IPS DF 4.7 (cell line): ENCODE data around the gene BTBD17.
"Not testable (repeated sequence)": the region's sequence is repeated elsewhere in the genome, so short reads cannot be mapped to it uniquely, and the experiment has no call there.

Source experiments
- DNase-seq: peaks from one replicate; pipeline ENCODE4 v3.0.0-alpha.2; 2013; ENCODE audit warnings: low spot score; ENCODE audit errors: extremely low read depth

Gene BTBD17, protein sequence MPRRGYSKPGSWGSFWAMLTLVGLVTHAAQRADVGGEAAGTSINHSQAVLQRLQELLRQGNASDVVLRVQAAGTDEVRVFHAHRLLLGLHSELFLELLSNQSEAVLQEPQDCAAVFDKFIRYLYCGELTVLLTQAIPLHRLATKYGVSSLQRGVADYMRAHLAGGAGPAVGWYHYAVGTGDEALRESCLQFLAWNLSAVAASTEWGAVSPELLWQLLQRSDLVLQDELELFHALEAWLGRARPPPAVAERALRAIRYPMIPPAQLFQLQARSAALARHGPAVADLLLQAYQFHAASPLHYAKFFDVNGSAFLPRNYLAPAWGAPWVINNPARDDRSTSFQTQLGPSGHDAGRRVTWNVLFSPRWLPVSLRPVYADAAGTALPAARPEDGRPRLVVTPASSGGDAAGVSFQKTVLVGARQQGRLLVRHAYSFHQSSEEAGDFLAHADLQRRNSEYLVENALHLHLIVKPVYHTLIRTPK

DNA sequence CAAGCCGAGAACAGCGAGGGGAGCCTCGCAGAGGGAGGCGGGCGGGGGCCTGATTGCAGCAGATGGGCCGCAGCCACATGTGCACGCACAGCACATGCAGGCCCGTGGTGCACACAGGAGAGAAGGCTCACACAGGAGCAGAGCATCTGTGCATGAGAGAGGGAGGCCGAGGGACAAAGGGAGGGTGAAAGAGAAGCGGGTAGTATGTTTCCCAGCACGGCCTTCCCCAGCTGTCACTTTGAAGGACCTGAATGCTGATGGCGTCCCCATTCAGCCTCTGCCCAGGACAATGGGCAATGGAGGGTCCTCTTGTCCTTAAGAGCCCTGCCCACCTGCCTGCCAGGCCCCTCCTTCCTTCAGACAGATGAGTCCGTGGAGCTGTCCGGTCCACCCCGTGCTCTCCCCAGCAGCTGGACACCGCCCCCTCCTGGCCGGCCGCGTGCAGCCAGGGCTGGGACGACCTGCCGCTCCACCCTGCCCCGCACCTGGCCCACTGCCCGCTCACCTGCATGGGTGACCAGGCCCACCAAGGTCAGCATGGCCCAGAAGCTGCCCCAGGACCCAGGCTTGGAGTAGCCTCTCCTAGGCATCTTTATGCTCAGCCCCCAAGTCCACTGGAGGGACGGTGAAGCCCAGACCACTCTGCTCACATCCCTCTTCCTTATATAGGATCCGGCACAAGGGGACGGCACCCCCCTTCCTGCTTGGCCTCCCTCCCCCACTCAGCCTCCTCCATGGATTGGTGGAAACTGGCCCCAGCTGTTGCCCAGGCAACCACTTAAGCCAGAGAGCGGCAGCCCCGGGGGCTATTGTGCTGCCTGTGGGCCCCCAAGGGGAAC, at the start of gene BTBD17:
TSS of gene BTBD17 (minus strand) at position 639 of the 839 bp plus-strand sequence. CDS start at position 590, 49 bp downstream.
- no peak for DNase-seq

- DNase-seq, result no peak
These were observed 48.4 kb upstream of the BTBD17 start for GRCh38 chr17:74410001-74410443.

DNA sequence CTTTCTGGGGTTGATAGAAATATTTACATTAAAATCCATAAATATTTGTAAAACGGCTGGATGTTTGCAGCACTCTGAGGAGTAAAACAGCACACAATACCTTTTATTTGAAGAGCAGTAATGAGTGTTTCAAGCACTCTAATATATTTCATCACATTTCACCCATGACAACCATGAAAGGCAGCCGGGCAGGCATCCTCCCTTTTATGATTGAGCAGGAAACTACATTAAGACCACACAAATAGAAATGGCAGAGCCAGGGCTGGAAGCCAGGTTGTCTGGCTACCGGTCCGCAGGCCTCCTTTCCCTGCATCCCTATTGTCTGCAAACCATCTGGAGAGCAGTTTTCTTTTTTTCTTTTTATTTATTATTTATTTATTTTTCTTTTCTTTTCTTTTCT, 47.1 kb upstream of the BTBD17 start:
- DNase-seq, result no peak

- DNase-seq, result no peak
These were observed 46.6 kb upstream of the BTBD17 start for GRCh38 chr17:74408262-74408661.

- DNase-seq, result no peak
These were observed 45.7 kb upstream of the BTBD17 start for GRCh38 chr17:74407384-74407783.

DNA sequence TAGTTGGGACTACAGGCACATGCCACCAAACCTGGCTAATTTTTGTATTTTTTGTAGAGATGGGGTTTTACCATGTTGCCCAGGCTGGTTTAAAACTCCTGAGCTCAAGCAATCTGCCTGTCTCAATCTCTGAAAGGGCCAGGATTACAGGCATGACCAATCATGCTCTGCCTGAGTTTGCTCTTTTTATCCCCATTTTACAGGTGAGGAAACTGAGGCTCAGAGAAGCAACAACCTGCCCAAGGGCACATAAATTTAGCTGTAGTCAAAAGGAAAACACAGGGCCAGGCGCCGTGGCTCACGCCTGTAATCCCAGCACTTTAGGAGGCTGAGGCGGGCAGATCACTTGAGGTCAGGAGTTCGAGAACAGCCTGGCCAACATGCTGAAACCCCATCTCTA, 43.6 kb upstream of the BTBD17 start:
- DNase-seq, result not testable (repeated sequence)

- no peak for DNase-seq
These were observed 43.1 kb upstream of the BTBD17 start for GRCh38 chr17:74404789-74405188.

GRCh38 chr17:74404218-74404617, 42.5 kb upstream of the BTBD17 start:
- DNase-seq, result no peak

DNA sequence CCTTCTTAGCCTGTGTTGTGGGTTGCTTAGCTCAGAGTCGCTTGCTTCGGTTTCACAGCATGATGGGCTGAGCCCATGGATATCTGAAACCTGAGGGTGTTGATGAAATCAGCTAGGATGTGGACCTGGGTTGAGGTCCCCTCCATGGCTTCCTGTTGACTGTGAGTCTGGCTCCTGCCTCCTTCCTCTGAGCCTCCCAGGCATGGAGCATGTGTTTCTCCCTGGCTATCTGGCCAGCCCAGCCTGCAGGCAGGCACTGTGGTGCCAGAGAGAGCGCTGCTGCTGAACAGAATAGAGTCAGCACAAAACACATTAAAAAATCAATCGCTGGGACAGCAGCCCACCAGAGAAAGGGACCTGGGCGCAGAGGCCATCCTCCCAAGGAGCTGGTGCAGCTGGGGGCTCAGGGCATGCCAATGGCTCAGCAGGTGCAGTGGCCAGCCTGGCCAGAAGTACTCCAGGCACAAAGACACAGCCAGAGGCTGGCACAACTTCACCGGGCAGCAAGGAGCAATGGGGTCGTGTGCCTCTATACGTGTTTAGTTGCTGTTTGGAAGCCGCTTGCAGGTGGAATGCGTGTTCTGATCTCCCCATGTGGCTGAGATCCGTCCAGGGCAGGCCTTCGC, 42.0 kb upstream of the BTBD17 start:
- no peak for DNase-seq

- no peak for DNase-seq
These were observed 40.4 kb upstream of the BTBD17 start for GRCh38 chr17:74402048-74402447.

- DNase-seq, result no peak
These were observed 34.9 kb upstream of the BTBD17 start for GRCh38 chr17:74396567-74396966.

DNA sequence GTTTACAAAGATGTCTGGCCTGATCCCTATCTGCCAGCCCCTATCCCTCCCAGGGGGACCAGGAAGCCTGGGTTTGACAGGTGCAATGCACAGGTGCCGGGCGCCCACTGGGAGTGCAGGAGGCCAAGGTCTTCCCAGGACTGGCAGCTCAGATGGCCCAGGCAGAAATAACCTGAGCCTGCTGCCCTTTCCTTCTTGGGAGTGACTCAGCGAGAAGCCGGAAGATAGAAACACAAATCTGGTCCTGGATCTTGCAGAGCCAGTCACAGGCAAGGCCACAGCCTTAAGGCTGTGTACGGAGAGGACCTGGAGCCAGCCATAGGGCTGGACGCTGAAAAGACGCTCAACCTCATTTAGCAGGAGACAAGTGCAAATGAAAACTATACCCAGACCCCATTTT, 33.3 kb upstream of the BTBD17 start:
- DNase-seq, result no peak

GRCh38 chr17:74394275-74394950, 32.7 kb upstream of the BTBD17 start:
- no peak for DNase-seq

DNA sequence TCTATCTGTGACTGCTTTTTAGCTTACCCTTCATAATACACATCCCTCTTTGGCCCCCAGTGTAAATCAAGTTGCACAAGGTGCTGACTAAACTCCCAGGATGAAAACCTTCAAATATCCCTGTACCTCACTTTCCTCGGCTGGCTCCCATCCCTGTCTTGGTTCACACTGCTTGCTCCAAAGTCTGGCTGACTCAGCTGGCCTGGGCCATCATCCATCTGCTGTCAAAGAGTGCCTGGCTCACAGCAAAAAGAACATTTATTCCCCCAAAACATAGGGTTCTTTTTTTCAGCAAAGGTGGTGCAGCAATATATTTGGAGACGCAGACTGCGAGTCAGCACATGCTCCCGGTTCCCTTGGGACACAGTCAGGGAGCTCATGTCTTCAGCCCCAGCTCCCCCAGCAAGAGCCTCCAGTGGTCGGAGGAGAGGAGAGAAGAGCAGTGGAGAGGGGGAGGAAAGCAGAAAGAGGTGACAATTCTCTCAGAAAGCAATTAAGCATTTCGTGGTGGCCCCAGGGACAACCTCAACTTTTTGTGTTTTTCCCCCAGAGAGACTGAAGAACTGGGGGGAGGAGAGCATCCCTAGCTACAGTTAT, 31.8 kb upstream of the BTBD17 start:
- DNase-seq, result no peak

DNA sequence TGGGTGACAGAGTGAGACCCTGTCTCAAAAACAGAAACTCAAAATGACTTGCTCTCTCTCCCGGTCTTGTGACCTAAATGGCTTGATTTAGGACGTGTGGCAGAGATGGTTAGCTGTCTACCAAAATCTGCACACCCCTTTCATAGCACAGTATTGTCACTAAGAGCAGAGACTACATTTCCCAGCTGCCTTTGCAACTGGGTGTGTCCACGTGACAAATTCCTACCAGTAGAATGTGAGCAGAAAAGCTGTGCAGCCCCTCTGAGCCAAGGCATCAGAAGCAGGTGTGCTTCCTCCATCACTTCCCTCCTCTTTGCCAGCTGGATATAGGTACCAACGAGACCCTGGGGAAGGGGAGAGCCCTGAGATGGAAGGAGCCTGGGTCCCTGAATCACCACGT, 31.2 kb upstream of the BTBD17 start:
- no peak for DNase-seq

DNA sequence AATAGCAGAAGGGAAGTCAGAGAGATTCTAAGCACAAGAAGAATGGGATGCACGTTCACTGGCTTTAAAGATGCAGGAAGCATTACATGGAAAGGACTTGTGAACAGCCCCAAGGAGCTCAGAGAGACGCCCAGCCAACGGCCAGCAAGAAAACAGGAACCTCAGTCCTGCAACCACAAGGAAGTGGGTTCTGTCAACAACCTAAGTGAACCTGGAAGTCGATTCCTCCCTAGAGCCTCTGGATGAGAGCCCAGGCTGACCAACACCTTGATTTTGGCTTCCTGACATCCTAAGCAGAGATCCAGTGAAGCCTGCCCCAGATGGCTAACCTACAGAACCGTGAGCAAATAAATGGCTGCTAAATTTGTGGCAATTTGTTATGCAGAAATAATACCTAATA, 30.1 kb upstream of the BTBD17 start:
- no peak for DNase-seq

- no peak for DNase-seq
These were observed 29.3 kb upstream of the BTBD17 start for GRCh38 chr17:74390680-74391653.

- DNase-seq, result no peak
These were observed 28.4 kb upstream of the BTBD17 start for GRCh38 chr17:74389937-74390679.
